GM19239 (cell line): Measurements from ENCODE around the gene CENPN.
A peak's percentile ranks its signal among the peaks of the same experiment; 100 is the strongest.

Experiments used
- DNase-seq: peaks from one replicate; pipeline ENCODE4 v3.0.0; 2011; ENCODE audit warnings: low spot score; ENCODE audit not compliant: insufficient read length
- FAIRE-seq: peaks from 2 replicates; lab custom pipeline; 2011; peaks lifted over from hg19 to GRCh38; lab: Jason Lieb, UNC

The CENPN gene, protein sequence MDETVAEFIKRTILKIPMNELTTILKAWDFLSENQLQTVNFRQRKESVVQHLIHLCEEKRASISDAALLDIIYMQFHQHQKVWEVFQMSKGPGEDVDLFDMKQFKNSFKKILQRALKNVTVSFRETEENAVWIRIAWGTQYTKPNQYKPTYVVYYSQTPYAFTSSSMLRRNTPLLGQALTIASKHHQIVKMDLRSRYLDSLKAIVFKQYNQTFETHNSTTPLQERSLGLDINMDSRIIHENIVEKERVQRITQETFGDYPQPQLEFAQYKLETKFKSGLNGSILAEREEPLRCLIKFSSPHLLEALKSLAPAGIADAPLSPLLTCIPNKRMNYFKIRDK

DNA sequence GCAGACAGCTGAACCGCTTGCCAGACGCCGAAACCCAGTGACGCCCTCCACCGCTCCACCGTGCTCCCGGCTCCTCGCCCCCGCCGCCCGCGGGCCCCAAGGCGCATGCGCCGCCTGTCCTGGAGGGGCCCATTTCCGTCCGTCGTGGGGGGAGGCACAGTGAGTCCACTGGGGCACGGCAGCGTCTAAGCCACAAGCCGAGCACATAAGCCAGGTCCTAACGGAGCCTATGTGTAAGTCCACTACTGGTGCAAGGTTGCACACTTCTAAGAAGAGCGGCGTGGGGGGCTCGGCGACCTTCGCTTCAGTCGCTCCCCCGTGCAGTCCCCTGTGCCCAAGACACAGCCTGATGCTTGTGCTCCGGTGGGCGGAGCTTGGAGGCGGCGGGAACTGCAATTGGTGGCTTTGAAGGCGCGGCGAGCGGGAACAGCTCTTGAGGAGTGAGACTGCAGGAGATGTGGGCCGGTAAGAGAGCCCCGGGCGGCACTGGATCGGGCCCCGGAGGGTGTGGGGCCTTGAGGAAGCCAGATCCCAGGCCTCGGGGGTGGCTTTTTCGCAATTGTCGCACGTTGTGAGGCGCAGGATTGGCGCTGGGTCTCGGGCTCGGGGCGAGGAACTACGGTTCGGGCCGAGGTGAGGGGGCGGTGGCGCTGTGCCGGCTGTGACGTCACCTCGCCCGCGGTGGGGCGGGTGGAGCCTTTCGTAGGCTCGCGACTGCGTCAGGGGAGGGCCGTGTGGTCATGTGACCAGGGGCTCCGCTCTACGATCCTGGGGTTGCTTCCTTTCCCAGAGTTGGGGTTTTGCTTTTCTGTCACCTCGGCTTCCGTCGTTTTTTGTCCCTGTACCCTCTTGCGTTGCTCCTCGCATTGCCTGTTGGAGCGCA lies at the start of gene CENPN, which contains the start of gene CMC2:
Gene CENPN, plus strand, starts transcription at position 402 of the 883 bp plus-strand sequence. CDS start 4,726 bp downstream, outside the sequence.
Gene CMC2, minus strand, starts transcription at position 73 of the 883 bp plus-strand sequence. CDS start 9,491 bp downstream, outside the sequence.
- FAIRE-seq (peak; percentile 92), DNase-seq (peak; percentile 74)

DNA sequence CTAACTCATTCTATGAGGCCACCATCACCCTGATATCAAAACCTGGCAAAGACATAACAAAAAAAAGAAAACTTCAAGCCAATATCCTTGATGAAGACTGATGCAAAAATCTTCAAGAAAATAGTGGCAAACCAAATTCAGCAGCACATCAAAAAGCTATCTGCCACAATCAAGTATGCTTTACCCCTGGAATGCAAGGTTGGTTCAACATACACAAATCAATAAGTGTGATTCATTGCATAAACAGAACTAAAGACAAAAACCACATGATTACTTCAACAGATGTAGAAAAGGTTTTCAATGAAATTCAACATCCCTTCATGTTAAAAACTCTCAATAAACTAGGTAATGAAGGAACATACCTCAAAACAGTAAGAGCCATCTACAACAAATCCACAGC lies 48.7 kb upstream of the CENPN start:
- FAIRE-seq (no peak), DNase-seq (no peak)

DNA sequence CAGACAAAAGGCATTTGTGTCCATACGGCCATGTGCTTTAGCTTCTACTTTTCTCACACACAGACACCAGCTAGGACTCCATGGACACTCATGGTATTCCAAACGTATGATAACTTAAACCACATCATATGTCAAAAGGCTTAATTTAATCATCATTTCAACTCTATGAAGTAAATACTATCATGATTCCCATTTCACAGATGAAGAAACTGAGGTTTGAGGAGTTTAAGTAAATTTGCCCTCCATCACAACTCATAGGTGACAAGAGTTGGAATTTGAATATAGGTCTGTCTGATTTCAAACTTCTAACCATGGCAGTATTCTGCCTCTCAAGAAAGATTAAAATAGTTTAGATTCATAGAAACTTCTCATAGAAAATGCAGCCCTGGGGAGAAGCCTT lies 44.1 kb upstream of the CENPN start:
- no peak for FAIRE-seq
- DNase-seq, result no peak

DNA sequence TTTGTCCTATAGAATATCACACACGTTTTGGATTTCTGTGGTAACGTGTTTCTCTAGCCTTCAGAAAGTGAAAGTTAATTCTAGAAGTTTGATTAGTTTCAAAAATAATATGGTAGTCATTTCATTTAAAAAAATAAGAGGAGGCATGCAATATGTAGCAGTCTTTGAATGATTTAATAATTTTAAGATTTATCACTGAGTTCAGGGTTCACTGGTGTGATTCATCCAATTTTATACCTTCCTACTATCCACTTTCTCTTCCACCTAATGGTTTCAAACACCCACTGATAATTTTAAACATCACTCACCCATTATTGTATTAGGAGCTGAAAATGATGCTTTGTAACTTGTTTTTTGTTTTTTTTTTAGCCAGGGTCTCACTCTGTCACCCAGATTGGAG lies 42.7 kb upstream of the CENPN start:
- no peak for DNase-seq
- FAIRE-seq, result no peak

DNA sequence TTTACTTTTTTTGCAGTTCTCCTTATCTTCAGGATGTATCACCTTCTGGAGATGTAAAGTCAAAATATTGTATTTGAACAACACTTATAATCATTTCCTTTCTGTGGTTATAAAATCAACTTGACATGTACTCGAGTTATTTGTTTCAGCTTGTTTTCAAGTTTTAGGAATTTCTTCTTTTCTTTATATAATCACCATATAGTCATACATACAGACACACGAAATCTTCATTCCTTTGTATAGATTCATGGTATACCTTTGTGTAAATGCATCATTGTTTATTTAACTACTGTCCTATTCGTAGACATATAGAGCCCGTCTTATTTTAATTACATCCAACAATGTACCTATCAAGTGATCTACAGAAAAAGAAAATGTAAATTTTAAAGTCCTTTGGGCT lies 40.4 kb upstream of the CENPN start:
- FAIRE-seq (no peak), DNase-seq (no peak)

DNA sequence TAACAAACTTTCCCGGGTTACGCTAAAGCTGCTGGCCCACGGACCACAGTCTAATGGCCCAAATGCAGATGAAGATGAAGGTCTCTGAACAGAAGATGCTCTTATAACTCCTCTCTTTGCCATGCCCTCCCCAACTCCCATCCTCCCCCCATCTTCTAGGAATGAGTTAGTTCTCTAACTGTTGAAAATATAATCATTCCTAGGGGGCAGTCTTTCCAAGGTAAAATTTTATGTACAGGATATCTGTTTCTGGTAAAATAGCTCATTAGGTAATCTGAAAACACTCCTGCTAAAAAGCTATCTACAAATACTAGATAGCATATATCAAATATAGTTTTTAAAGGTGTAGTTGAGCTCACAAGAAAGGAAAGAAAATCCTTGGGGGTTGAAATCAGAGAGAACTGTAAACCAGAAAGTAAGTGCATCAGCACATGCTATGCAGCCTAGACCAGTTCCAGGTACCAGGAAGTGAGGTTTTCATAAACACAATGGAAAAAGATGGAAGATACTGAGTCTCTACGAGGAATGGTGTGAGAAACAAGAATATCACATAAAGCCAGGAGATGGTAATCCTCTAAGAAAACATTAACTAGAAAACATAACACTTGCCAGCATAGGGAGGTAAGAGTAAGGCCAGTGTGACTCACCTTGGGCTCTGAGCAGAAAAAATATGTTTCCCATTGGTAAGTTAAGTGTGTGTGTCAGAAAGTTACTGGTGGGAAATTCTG lies 38.5 kb upstream of the CENPN start:
- FAIRE-seq (no peak), DNase-seq (no peak)

DNA sequence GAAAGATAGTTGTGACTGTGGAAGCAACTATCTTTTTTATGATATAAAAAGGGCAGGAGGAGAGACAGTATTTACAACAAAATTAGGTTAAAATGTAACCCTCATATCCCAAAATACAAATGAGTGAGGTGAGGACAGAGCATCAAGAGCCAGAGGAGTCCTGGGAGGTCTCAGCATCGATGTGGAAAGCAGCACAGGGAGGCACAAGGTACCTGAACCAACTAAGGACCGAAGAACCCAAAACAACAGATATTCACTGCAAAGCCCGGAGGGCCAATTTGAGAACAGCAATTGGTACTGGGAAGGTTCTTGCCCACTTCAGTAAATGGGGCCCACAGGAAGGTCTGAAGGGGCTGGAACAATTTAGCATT lies 37.9 kb upstream of the CENPN start:
- no peak for FAIRE-seq

DNA sequence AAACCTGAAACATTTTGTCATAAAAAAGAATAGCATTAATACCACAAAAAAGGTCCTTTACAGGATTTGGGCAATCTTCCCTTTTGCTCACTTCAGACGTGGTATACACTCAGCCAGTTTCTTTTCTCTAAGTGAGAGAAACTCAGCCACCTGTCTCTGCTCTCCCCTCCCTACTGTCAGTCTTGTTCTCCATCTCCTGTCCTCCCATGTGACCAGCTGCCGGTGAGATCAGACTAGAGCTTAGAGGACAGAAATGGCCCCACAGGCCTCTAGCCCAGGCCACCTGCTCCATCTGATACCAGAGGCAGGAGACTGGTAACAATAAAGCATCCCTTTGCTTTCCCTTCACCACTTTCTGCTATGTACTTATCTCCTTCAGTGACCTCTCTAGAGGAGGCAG lies 35.2 kb upstream of the CENPN start:
- FAIRE-seq (peak; percentile 26), DNase-seq (no peak)

More for the DNA sequence above, 37.9 kb upstream of the CENPN start:
- no peak for DNase-seq

DNA sequence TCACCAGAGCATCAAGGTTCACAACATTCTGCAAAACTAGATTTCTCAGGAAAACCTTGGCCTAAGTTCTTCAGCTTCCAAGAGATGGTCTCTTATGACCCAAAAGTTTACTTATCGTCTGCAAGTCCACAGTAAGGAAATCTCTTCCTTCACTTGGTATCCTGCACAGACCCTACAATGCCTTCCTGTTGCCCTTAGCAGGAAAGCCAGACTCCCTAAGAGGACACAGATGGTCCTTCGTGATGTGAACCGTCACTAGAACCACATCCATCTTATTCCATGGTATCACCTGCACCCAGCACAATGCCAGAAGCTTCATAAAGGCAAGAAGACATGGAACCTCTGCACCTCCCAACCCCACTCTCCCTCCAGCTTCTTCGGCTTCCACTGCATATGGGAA lies 34.4 kb upstream of the CENPN start:
- DNase-seq (no peak), FAIRE-seq (no peak)

DNA sequence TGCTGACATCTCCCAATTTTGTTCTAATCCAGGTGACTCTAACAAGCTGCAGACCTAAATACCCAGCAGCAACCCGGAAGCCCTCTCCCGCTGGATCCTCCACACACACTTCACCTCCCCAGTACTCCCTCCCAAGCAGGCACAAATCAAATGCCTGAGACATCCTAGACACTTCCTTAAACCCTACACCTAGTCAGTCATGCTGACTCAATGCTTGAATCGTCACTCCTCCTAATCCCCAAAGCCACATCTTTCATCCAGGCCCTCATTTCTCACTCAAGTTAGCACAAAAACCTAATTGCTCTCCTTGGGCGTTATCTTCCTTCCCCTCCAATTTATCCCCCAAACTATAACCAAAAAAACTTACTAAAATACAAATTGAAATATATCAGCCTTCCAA lies 33.0 kb upstream of the CENPN start:
- no peak for FAIRE-seq
- DNase-seq, result no peak

DNA sequence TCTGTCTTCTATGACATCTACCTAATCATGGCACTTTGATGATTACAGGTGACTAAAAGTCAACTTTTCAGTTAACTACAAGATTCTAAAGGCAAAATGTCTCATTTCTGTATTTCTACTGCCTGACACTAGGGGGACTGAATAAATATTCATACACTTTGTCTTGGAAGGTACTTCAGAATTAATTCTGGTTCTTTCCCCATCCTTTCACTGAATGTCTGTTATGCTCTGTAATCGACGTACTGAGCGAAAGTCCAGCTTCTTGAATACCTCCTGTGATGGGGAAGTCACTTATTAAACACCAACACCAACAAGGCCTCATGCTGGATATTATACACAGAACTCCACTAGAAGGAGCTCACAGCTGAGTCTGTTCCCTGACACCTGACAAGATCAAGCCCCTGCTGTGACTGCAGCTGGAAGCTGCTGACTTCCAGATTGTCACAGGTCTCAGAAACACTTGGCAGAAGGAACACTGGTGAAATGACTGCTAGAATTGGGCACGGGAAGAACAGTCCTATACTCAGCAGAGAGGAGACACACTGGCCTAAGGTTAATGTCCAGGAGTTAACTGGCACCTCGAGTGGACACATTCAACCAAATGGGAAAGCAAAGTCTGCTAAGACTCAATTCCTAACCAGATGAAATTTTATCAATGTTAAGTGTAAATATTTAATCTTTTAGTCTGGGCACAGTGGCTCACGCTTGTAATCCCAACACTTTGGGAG lies 32.2 kb upstream of the CENPN start:
- FAIRE-seq (no peak), DNase-seq (no peak)

DNA sequence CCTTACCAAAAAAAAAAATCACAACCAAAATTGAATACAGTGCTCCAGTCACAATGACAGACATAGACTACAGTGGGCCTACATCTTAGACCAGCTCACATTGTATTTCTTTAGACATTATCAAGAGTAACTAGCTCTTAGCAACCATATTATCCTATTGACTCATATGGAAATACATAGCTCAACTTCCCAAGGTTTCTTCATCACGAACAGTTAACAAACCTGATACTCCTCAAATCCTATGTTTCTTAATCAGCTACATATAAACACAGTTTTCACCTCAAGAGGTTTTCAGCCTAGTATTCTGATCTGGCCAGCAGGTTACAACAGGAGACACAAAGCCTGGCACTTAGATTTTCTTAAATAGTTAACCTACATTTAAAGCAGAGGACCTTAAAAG lies 30.1 kb upstream of the CENPN start:
- DNase-seq, result no peak
- no peak for FAIRE-seq

DNA sequence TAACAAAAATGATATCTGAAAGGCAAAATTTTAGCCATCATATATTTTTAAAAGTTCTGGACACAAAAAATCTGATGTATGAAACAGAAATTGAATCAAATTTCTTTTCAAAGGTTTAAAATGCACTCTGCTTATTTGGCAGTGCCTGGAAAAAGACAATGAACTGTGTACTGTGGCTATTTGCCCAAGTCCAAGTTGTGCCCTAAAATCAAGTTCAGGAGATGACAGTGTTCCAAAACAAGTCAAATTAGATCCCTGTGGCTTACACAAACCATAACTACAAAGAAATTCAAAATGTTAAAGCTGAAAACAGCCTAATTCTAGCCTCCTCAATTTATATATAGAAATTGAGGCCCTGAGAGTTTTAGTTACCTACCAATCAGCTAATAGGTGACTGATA lies 25.9 kb upstream of the CENPN start:
- no peak for DNase-seq
- no peak for FAIRE-seq

DNA sequence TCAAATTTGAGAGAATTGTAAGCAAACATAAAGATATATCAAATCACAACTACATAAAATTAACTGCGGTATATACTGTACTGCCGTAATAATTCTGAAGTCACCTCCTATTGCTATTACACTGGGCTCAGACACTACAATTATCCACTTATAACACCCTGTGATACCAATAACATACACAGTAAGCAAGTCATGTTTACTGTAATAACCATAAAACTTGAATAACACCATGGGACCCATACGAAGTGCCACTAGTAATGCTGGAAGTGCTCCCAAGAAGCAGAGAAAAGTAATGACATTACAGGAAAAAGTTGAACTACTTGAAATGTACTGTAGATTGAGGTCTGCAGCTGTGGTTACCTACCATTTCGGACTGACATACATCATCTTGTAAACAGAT lies 24.4 kb upstream of the CENPN start:
- FAIRE-seq (no peak), DNase-seq (no peak)

DNA sequence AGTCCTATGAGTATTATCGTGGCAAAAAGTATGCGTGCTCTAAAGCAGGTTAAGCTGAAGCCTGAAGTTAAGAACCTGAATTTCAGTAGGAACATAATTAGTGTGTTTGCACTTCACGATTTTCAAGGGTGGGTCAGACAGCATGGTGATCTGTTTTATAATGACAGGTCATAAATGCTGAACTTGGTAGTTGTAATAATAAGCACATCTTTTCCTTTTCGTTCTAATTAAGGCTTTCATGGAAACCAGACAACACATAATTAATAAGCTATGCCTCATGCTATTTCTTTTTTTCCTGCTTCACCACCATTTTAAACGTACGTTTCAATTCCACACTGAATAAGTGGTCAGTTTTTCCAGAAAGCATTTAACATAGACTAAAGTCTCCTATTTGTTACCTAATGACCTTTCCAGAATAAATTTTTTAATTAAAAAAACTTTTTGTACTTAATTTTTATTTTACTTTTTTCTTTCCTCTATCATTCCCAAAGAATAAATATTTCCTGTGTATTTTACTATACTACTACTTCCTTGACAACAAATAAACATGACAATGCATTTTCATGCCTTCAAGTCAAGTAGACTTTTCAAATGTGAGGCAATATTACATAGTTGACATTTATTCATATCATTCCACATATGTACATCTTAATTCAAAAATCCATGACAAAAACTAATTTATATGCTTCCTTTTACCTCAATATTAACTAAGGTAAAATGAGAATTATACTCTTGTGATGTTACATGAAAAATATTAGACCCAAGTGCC lies 22.7 kb upstream of the CENPN start:
- DNase-seq (no peak), FAIRE-seq (no peak)

DNA sequence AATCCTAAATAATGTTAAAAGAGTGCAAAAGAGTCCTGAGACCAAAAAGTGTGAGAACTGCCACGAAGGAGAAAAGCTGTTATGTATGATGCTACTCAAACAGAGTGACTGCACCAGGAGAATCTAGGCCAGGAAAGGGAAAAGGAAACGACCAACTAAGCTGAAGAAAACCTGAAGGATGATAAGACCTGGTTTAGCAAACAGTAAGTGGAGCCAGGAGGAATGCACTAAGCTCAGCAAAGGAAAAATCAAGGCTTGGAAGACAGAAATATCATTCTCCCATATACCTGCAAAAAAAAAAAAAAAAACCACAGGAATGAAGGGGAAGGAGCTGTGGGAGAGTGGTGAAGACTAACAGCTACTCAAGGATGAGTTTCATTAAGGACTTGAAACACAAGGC lies 21.4 kb upstream of the CENPN start:
- FAIRE-seq, result no peak

DNA sequence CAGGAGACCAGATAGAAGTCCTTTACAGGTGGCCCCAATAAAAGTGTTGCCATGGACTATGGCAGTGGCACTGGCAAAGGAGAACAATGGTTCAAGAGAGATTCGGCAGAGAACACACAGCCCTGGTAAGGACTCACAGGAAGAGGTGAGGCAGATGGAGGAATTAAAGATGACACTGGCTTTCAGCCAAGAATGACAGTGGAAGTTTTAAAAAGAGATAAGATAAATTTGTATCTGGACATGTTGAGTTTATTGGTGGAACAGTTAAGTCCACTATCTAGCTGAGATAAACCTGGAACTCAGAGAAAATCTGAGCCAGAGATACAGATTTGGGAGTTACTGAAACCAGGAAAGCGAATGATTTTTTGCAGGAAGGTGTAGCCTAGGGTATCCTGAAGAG lies 20.5 kb upstream of the CENPN start:
- FAIRE-seq (no peak), DNase-seq (no peak)

More for the DNA sequence above, 21.4 kb upstream of the CENPN start:
- no peak for DNase-seq

DNA sequence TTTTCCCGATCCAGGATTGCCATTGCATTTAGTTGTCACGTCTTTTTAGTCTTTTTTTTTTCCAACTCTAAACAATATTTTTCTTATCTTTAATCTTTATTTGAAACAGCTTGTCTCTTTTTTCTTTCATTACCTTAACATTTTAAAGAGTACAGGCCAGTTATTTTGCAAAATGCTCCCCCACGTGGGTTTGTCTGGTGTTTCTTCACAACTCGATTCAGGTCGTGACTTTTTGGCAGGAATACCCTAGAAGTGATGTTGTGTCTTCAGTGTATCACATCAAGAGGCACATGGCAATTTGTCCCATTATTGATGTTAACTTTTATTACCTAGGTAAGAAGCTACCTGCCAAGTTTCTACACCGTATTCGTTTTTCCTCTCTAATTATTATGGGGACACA lies 18.3 kb upstream of the CENPN start:
- FAIRE-seq (no peak), DNase-seq (no peak)

DNA sequence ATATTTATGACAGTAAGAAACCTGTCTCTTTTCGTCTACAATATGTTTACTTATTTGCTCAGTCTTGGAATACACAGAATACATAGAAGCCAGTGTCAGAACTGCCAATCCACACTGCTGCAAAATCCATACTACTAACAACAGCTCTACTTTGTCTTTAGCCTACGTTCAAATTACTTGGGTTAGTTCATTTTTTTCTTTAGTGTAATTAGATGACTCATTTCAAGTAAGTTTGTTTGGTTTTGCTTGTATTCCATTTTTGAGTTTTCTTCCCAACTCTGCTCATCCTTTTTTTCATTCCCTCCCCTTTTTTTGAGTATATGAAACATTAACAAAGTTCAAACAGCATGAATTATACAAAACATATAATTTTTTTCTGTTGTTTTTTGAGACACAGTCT lies 17.2 kb upstream of the CENPN start:
- no peak for DNase-seq
- FAIRE-seq, result no peak
